GM21723 (cell line): Measurements from ENCODE around the gene FBN3.
"Not testable (repeated sequence)": the region's sequence is repeated elsewhere in the genome, so short reads cannot be mapped to it uniquely, and the experiment has no call there.

Source experiments
- ATAC-seq: cut with Tn5 transposase; IDR thresholded peaks from one replicate; pipeline ENCODE4 v1.9.1; 2021; ENCODE audit warnings: mild to moderate bottlenecking, moderate library complexity; ENCODE audit not compliant: unreplicated experiment

Gene FBN3

GRCh38 chr19:8120636-8121480 lies 28.5 kb downstream of the FBN3 start:
- ATAC-seq, result no peak

- no peak for ATAC-seq
These were observed 31.4 kb downstream of the FBN3 start for GRCh38 chr19:8117991-8118390.

DNA sequence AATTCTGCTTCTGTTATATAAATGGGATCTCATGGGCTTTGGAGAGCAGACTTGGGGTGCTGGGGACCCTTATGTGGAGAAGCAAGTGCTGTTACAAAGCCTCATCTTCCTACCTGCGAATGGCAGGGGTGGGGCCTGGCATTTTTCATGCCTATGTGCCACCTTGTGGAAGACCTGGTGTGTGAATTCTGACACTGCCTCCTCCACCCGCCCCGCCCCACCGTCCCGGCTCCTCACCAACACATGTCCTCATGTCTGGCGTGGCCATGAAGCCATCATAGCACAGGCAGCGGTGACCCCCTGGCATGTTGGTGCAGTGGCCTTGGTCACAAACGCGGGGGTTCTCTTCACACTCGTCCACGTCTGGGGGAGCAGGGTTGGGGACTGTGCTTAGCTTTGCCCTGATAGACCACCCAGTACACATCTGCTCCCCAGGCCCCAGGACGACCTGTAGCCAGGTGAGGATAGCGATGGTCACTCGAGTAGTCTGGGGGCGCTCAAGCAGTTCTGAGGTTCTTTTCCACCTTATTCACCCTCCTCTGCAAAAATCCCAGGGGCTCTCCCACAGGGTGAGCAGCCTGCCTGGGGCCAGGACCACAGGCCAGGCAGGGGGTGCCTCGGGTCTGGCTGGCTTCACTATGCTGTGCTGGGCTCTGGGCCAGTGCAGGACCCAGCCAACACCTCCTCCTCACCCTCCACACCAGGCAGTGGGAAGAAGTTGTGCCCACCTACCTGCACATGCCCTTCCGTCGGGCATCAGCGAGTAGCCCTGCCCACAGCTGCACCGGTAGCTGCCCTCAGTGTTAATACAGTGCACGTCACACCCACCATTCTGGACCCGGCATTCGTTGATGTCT lies 32.7 kb downstream of the FBN3 start:
- no peak for ATAC-seq

GRCh38 chr19:8115805-8116396 lies 33.5 kb downstream of the FBN3 start:
- ATAC-seq, result no peak

GRCh38 chr19:8113017-8113416 lies 36.4 kb downstream of the FBN3 start:
- no peak for ATAC-seq

DNA sequence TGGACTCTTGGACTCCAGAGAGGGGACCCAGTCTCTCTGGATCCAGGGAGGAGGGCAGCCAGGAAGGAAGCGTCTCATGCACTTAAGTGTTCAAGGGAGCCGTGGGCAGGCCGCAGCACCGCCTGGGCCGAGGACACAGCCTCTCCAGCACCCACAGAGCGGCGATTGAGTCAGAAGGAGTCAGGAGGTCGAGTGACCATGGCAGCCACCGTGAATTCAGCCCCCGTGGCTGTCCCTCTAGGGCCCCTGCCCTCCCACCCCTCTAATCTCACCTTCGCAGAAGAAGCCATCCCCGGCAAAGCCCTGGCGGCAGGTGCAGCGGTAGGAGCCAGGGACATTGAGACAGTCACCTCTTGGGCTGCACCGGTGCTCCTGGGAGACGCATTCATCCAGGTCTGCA lies 38.0 kb downstream of the FBN3 start:
- no peak for ATAC-seq

GRCh38 chr19:8110931-8111330 lies 38.5 kb downstream of the FBN3 start:
- ATAC-seq, result no peak

DNA sequence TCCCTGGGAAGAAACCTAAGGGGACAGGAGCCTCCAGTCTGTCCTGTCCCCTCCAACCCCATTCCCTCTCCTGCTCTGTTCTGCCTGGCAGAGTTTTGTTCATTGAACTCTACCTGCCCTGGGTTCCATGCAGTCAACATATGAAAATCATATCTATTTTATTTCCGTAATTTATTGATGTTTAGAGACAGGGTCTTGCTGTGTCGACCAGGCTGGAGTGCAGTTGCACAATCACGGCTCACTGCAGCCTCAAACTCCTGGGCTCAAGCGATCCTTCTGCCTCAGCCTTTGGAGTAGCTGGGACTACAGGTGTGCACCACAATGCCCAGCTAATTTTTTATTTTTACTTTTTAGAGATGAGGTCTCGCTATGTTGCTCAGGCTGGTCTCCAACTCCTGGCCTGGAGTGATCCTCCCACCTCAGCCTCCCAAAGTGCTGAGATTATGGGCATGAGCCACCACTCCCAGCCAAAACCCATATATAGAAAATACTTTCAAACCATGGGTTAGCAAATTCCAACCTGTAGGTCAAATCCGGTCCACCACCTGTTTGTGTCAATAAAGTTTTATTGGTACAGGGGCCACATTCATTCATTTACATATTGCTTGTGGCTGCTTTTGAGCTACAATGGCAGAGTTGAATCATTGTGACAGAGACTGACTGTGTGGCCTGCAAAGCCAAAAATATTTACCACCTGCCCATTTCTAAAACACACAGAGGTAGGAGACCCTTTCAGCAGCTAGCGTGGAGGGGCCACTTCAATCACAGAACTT lies 39.3 kb downstream of the FBN3 start:
- no peak for ATAC-seq

GRCh38 chr19:8109455-8109854 lies 39.9 kb downstream of the FBN3 start:
- no peak for ATAC-seq

- ATAC-seq, result no peak
These were observed 40.6 kb downstream of the FBN3 start for GRCh38 chr19:8108560-8109445.

DNA sequence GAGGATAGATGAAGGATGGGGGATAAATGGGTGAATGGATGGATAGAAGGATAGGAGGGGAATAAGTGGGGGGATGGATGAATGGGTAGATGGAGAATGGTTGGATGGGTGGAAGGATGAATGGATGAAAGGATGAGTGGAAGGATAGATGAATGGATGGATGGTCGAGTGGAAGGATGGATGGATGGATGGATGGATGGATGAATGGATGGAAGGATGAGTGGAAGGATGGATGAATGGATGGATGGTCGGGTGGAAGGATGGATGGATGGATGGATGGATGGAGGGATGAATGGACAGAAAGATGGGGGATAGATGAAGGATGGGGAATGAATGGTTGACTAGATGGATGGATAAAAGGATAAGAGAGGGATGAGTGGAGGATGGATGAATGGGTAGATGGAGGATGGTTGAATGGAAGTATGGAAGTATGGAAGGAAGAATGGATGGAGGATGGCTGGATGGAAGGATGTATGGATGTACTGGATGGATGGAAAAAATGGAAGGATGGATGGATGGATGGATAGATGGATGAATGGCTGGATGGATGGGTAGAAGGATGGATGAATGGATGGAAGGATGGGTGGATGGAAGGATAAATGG lies 42.0 kb downstream of the FBN3 start:
- no peak for ATAC-seq

- ATAC-seq, result no peak
These were observed 43.9 kb downstream of the FBN3 start for GRCh38 chr19:8105471-8105870.

DNA sequence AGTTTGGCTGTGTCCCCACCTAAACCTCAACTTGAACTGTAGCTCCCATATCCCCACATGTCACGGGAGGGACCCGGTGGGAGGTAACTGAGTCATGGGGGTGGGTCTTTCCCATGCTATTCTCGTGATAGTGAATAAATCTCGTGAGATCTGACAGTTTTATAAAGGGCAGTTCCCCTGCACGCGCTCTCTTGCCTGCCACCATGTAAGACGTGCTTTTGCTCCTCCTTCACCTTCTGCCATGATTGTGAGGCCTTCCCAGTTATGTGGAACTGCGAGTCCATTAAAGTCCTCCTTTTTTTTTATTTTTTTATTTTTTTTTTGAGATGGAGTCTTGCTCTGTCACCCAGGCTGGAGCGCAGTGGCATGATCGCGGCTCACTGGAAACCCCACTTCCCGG lies 47.5 kb downstream of the FBN3 start:
- ATAC-seq, result not testable (repeated sequence)

- no peak for ATAC-seq
These were observed 48.1 kb downstream of the FBN3 start for GRCh38 chr19:8101311-8101710.

GRCh38 chr19:8097681-8098567 lies 51.5 kb downstream of the FBN3 start:
- ATAC-seq, result no peak

DNA sequence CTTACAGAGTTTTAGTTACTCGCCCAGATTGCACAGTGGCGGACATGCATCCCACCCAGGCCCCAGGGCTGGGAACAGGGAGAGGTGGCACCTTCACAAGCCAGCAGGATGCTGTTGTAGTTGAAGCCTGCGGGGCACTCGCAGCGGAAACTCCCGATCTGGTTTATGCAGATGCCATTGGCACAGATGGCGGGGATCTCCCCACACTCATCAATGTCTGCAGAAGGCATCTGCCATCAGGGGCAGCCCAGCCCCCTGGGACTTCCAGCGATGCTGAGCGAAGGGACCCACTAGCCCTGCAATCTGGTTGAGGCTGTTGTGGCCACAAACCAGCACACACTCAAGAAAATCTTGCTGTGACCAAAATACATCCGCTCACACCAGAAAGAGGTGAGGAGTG lies 52.2 kb downstream of the FBN3 start:
- no peak for ATAC-seq

DNA sequence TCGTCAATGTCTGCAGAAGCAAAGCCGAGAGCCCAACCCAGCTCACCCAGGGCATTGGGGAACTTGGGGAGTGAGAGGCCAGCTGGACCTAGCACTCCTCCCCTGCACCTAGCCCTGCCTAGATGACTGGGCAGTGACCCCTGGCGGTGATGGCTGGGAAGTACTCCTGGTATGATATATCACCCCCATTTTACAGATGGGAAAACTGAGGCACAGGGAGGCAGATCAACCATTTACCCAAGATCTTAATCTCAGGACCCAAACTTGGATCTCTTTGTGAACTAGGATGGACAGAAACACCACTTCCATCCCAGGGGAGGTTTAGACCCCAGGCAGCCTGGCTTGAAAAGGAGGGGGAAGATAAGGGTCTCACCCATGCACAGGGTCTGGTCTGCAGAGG lies 53.3 kb downstream of the FBN3 start:
- no peak for ATAC-seq

DNA sequence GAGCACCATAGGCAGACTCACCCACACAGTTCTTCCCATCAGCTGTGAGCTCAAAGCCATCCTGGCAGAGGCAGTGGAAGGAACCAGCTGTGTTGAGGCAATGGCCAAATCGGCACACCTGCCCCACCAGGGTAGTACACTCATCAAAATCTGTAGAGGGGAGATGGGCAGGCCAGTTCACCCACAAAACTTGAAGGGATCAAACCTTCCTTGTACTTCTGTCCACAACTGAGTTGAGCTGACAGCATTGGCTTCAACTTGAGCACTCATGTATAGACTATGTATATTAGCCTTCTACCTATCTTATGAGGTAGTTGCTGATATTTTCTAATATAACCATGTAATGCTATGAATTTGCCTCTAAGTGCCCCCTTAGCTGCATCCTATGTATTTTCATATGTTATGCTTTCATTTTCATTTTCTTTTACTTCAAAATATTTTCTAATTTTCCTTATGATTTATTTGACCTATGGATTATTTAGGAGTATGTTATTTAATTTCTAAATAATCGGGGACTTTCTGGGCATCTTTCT lies 54.0 kb downstream of the FBN3 start:
- no peak for ATAC-seq
